IMR-90 (cell line): Measurements from ENCODE around the gene C17orf100. TPM values are rescaled to one million over a fixed set of nuclear protein-coding genes. Genes with fewer than 3 reads are reported as not detected.

ENCODE experiments used
- ATAC-seq: fragments of 200-7000 bp; cut with Tn5 transposase; 2 replicates; pipeline ENCODE4 v1.9.1; 2020; ENCODE audit warnings: low read depth, mild to moderate bottlenecking, moderate library complexity
- BruUV-seq: library from RNA; stranded (reverse); fragments of 400-500 nt; replicated peaks from 2 replicates; lab custom pipeline; 2021; lab: Mats Ljungman, UMichigan
- CTCF ChIA-PET: fragments of 300-600 bp; formaldehyde crosslinking; extraction: SDS; loops from one replicate; lab custom pipeline; 2021; ENCODE audit warnings: antibody characterized with exemption; lab: Yijun Ruan, JAX
- POLR2A ChIA-PET: fragments of 300-600 bp; sonication (Branson Sonifier 250); formaldehyde crosslinking; loops from one replicate; lab custom pipeline; 2022; ENCODE audit warnings: antibody characterized with exemption; ENCODE audit not compliant: unreplicated experiment; lab: Charles Lee
- DNase-seq: peaks from one replicate; pipeline ENCODE4 v3.0.0; 2013
- H2AFZ ChIP-seq: replicated peaks from 2 replicates; pipeline ENCODE3; 2013; ENCODE audit warnings: low read length, mild to moderate bottlenecking; ENCODE audit not compliant: poor library complexity
- H2AK5ac ChIP-seq: 2 replicates; pipeline ENCODE4 v1.6.1; 2013; ENCODE audit warnings: low read depth, low read length, inconsistent platforms
- H2AK9ac ChIP-seq: replicated peaks from 2 replicates; pipeline ENCODE3; 2013; ENCODE audit warnings: mild to moderate bottlenecking, low read depth, low read length, moderate library complexity; ENCODE audit not compliant: poor library complexity
- H2BK120ac ChIP-seq: 2 replicates; pipeline ENCODE4 v1.6.1; 2013; ENCODE audit warnings: low read depth, low read length, inconsistent platforms
- H2BK15ac ChIP-seq: 3 replicates; pipeline ENCODE4 v1.6.1; 2013; ENCODE audit warnings: low read depth, low read length, inconsistent platforms
- H2BK20ac ChIP-seq: 2 replicates; pipeline ENCODE4 v1.6.1; 2013; ENCODE audit warnings: low read depth, mild to moderate bottlenecking, inconsistent platforms, low read length, moderate library complexity
- H2BK5ac ChIP-seq: 2 replicates; pipeline ENCODE4 v1.6.1; 2013; ENCODE audit warnings: mild to moderate bottlenecking, low read depth, low read length, inconsistent platforms; ENCODE audit not compliant: poor library complexity, severe bottlenecking
- H3K14ac ChIP-seq: replicated peaks from 2 replicates; pipeline ENCODE4 v1.6.1; 2013; ENCODE audit warnings: low read depth, low read length, inconsistent platforms
- H3K18ac ChIP-seq: 2 replicates; pipeline ENCODE4 v1.6.1; 2013; ENCODE audit warnings: low read depth, low read length, control low read depth
- H3K23ac ChIP-seq: 2 replicates; pipeline ENCODE4 v1.6.1; 2013; ENCODE audit warnings: low read depth, low read length, inconsistent platforms
- H3K27ac ChIP-seq: 2 replicates; pipeline ENCODE4 v1.5.1; 2013; ENCODE audit warnings: mild to moderate bottlenecking, control low read depth, low read length; ENCODE audit not compliant: insufficient read depth
- H3K27me3 ChIP-seq: 2 replicates; pipeline ENCODE4 v1.6.1; 2013; ENCODE audit warnings: low read length; ENCODE audit not compliant: control insufficient read depth, insufficient read depth
- H3K36me3 ChIP-seq: 2 replicates; pipeline ENCODE4 v1.6.1; 2013; ENCODE audit warnings: low read length, mixed read lengths; ENCODE audit not compliant: control insufficient read depth, insufficient read depth
- H3K4ac ChIP-seq: 2 replicates; pipeline ENCODE4 v1.6.1; 2013; ENCODE audit warnings: low read depth, low read length, inconsistent platforms
- H3K4me1 ChIP-seq: 2 replicates; pipeline ENCODE4 v1.6.1; 2013; ENCODE audit warnings: low read length, mixed read lengths; ENCODE audit not compliant: control insufficient read depth, insufficient read depth
- H3K4me2 ChIP-seq: 2 replicates; pipeline ENCODE4 v1.6.1; 2013; ENCODE audit warnings: low read depth, mild to moderate bottlenecking, control low read depth, low read length, moderate library complexity
- H3K4me3 ChIP-seq: 2 replicates; pipeline ENCODE4 v1.5.1; 2013; ENCODE audit warnings: low read depth, mild to moderate bottlenecking, control low read depth, low read length, moderate library complexity; ENCODE audit not compliant: insufficient read depth
- H3K56ac ChIP-seq: 2 replicates; pipeline ENCODE4 v1.6.1; 2013; ENCODE audit warnings: low read length, inconsistent platforms; ENCODE audit not compliant: insufficient read depth; ENCODE audit errors: extremely low read depth
- H3K79me1 ChIP-seq, 2 experiments: 2 replicates each; pipeline ENCODE4 v1.6.1; 2013; ENCODE audit warnings: low read length in 2 of 2, inconsistent platforms in 1 of 2, low read depth in 1 of 2
- H3K9ac ChIP-seq: 2 replicates; pipeline ENCODE4 v1.6.1; 2013; ENCODE audit warnings: low read depth, low read length, control low read depth
- H3K9me1 ChIP-seq: 2 replicates; pipeline ENCODE4 v1.6.1; 2013; ENCODE audit warnings: low read length, inconsistent platforms; ENCODE audit not compliant: insufficient read depth
- H3K9me3 ChIP-seq: 2 replicates; pipeline ENCODE4 v1.6.1; 2013; ENCODE audit warnings: low read length; ENCODE audit not compliant: control insufficient read depth, insufficient read depth
- H4K20me1 ChIP-seq: 2 replicates; pipeline ENCODE4 v1.6.1; 2013; ENCODE audit warnings: low read length, inconsistent platforms; ENCODE audit not compliant: insufficient read depth
- H4K5ac ChIP-seq: 2 replicates; pipeline ENCODE4 v1.6.1; 2013; ENCODE audit warnings: mild to moderate bottlenecking, low read depth, low read length, control low read depth
- H4K8ac ChIP-seq, 2 experiments: 2 replicates each; pipeline ENCODE4 v1.6.1; 2013; ENCODE audit warnings: low read depth in 2 of 2, low read length in 2 of 2, control low read depth in 1 of 2, inconsistent platforms in 1 of 2
- H4K91ac ChIP-seq: 2 replicates; pipeline ENCODE4 v1.6.1; 2013; ENCODE audit warnings: low read depth, low read length, inconsistent platforms; ENCODE audit not compliant: insufficient read depth
- BHLHE40 ChIP-seq: fragments of 150-350 bp; IDR thresholded peaks from 2 replicates; pipeline ENCODE4 v1.6.1; 2016; ENCODE audit warnings: mild to moderate bottlenecking, low read depth, low read length
- CEBPB ChIP-seq: IDR thresholded peaks from 2 replicates; pipeline ENCODE4 v1.6.1; 2012; ENCODE audit warnings: low read depth, low read length, improper control_type of control experiment
- CHD1 ChIP-seq: IDR thresholded peaks from 2 replicates; pipeline ENCODE4 v1.6.1; 2012; ENCODE audit warnings: low read depth, low read length, improper control_type of control experiment
- CTCF ChIP-seq: conservative IDR thresholded peaks from 2 replicates; pipeline ENCODE4 v1.5.1; 2012; ENCODE audit warnings: mild to moderate bottlenecking, low read depth, low read length, improper control_type of control experiment
- MAZ ChIP-seq: IDR thresholded peaks from 2 replicates; pipeline ENCODE4 v1.6.1; 2012; ENCODE audit warnings: low read depth, mild to moderate bottlenecking, low read length, improper control_type of control experiment, moderate library complexity, borderline replicate concordance
- MXI1 ChIP-seq: IDR thresholded peaks from 2 replicates; pipeline ENCODE4 v1.6.1; 2012; ENCODE audit warnings: low read depth, mild to moderate bottlenecking, low read length, moderate library complexity, borderline replicate concordance
- NFE2L2 ChIP-seq: fragments of 150-350 bp; IDR thresholded peaks from 2 replicates; pipeline ENCODE4 v1.6.1; 2016; ENCODE audit warnings: low read depth, mild to moderate bottlenecking, low read length
- POLR2A ChIP-seq: IDR thresholded peaks from 2 replicates; pipeline ENCODE4 v1.6.1; 2012; ENCODE audit warnings: mild to moderate bottlenecking, low read depth, low read length
- RAD21 ChIP-seq: IDR thresholded peaks from 2 replicates; pipeline ENCODE4 v1.6.1; 2012; ENCODE audit warnings: low read length, improper control_type of control experiment
- RCOR1 ChIP-seq: IDR thresholded peaks from 2 replicates; pipeline ENCODE4 v1.6.1; 2012; ENCODE audit warnings: mild to moderate bottlenecking, low read length, improper control_type of control experiment; ENCODE audit not compliant: insufficient replicate concordance
- WGBS, 2 experiments: methylation state at CpG; one replicate each; pipeline versions ENCODE4 v1.1.5 to v1.1.7; 2013; ENCODE audit warnings: missing lambda C conversion rate in 2 of 2; ENCODE audit not compliant: insufficient read length in 1 of 2; ENCODE audit errors: extremely low coverage in 2 of 2; 5-methylcytosine and 5-hydroxymethylcytosine counted together
- dilution Hi-C: fragments of 300-500 bp; cut with HindIII; formaldehyde crosslinking; loops from one replicate; pipeline ENCODE4 v1.14.3; 2018; ENCODE audit warnings: low sequenced_read_pairs; ENCODE audit not compliant: unreplicated experiment
- in situ Hi-C: fragments of 300-500 bp; cut with MboI; formaldehyde crosslinking; loops from 3 replicates; pipeline ENCODE4 v1.14.3; 2019; ENCODE audit warnings: low sequenced_read_pairs, inconsistent platforms, mixed read lengths
- intact Hi-C: fragments of 100-400 bp; cut with micrococcal nuclease; formaldehyde crosslinking; loops from 2 replicates; pipeline ENCODE4 v1.10.0; 2022
- polyA plus RNA-seq, 3 experiments: library from polyadenylated mRNA; depleted of rRNA; stranded (reverse); fragments of >200 nt; gene quantifications; 2 replicates each; pipeline ENCODE4 v1.2.3, GENCODE V29; 2012; ENCODE audit warnings: low replicate concordance in 1 of 3
- total RNA-seq: library from RNA; depleted of rRNA; stranded (reverse); fragments of >200 nt; gene quantifications from 2 replicates; pipeline ENCODE4 v1.2.3, GENCODE V29; 2012
- TF ChIP-seq, protein P1 (sequence below): fragments of 150-350 bp; IDR thresholded peaks from 2 replicates; pipeline ENCODE4 v1.6.1; 2017; ENCODE audit warnings: mild to moderate bottlenecking, antibody characterized with exemption, low read length, low read depth

Gene C17orf100
- total and polyA plus RNA-seq, 2 of the 4 experiments (the other 2 are of a cell fraction) = 0.18 to 1.8 TPM

- no peak overlapping the region for H2BK15ac ChIP-seq
- H2AK5ac ChIP-seq = peak overlapping the region; percentile 59; the same call in 1 of the 2 replicates
- H3K4me1 ChIP-seq = peaks cover 9% of the 10 kb centered on the region
- H3K4ac ChIP-seq = no peak overlapping the region
- TF ChIP-seq BHLHE40 (no peak), MXI1 (no peak), CHD1 (no peak), CEBPB (no peak), RCOR1 (no peak), POLR2A (no peak), CTCF (no peak), MAZ (no peak), RAD21 (no peak), NFE2L2 (no peak)
- TF ChIP-seq, protein P1, sequence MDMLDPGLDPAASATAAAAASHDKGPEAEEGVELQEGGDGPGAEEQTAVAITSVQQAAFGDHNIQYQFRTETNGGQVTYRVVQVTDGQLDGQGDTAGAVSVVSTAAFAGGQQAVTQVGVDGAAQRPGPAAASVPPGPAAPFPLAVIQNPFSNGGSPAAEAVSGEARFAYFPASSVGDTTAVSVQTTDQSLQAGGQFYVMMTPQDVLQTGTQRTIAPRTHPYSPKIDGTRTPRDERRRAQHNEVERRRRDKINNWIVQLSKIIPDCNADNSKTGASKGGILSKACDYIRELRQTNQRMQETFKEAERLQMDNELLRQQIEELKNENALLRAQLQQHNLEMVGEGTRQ = no peak
- H2BK5ac ChIP-seq = no peak overlapping the region
- peak overlapping the region; percentile 81 for H2AK9ac ChIP-seq
- H3K56ac ChIP-seq = no peak overlapping the region
- H3K9ac ChIP-seq = no peak overlapping the region
- no peak overlapping the region for H4K5ac ChIP-seq
- ATAC-seq (no peak), DNase-seq (no peak)
- intact Hi-C loops (no loop called here), in situ Hi-C loops (no loop called here), dilution Hi-C loops (no loop called here)
- H3K27me3 ChIP-seq = no peaks in the 10 kb centered on the region
- no peak overlapping the region for H3K18ac ChIP-seq
- no peak overlapping the region for H2AFZ ChIP-seq
- no peaks in the 10 kb centered on the region for H3K9me3 ChIP-seq
- ChIA-PET CTCF (no interaction called here), POLR2A (no interaction called here)
- no peak overlapping the region for H4K91ac ChIP-seq
- H3K36me3 ChIP-seq = peaks cover 4% of the 10 kb centered on the region
- no TSS peak for BruUV-seq
- WGBS, 2 experiments = 87% methylated on average over 15 of the region's 24 CpGs; no CpG with 5 or more reads in 1 of the 2 experiments
- no peak overlapping the region for H3K23ac ChIP-seq
- H3K9me1 ChIP-seq = 0 out of 2 replicates have a peak, but pooled peaks cover 5% of the 10 kb centered on the region
- H3K4me2 ChIP-seq = no peak overlapping the region
- no peak overlapping the region for H3K14ac ChIP-seq
- H3K27ac ChIP-seq = no peak overlapping the region
- no peak overlapping the region for H4K8ac ChIP-seq
- peaks cover 9 to 69% of the 10 kb centered on the region in 2 experiments for H3K79me1 ChIP-seq
- H2BK20ac ChIP-seq = no peak overlapping the region
- H4K20me1 ChIP-seq = no peaks in the 10 kb centered on the region; the same call in 1 of the 2 replicates
- H3K4me3 ChIP-seq = no peak overlapping the region
- no peak overlapping the region for H2BK120ac ChIP-seq
Measured at GRCh38 chr17:6638046-6638908, 13.3 kb upstream of the C17orf100 start.
